ENCODE results near the gene TTC33. TPM values are rescaled to one million over a fixed set of nuclear protein-coding genes. Genes with fewer than 3 reads are reported as not detected.

Gene TTC33
- total and polyA plus RNA-seq, 2 of the 13 experiments (the other 11 are each of a cell fraction or from before 2014, with no cell fraction given) = 4.5 to 20.0 TPM

- 100% methylated on average over 1 of the region's 1 CpG for WGBS (ENCODE audit: low lambda C conversion rate)
- ChIA-PET POLR2A (interaction anchor here (1.2 kb wide), 1 partner anchor 22 kb away, joined by 3 read pairs; the partner anchor contains the start of gene PRKAA1), CTCF (ENCODE audit: low intra/inter-chr PET ratio, low total read pairs) (interaction anchor here (1.1 kb wide), 1 partner anchor 21 kb away, joined by 3 read pairs; the partner anchor contains the start of gene TTC33)
- no TSS peak for BruUV-seq (replicated peaks)
- ATAC-seq (no peak), FAIRE-seq (no peak), DNase-seq (ENCODE audit: low spot score) (no peak)
- intact Hi-C loops (cut with micrococcal nuclease; ENCODE audit: unreplicated experiment) = no loop called here
- in situ Hi-C loops (cut with HindIII; ENCODE audit: extremely low pct_ligation_motif_present, low pct_unique_long_range_greater_than_20kb) = no loop called here
- H3K27ac ChIP-seq (ENCODE audit: extremely low read length, insufficient read depth, low read length) = no peak overlapping the region
- H2AFZ ChIP-seq (ENCODE audit: low read length) = no peak overlapping the region
- H3K9me3 ChIP-seq (ENCODE audit: low read length) = no peaks in the 10 kb centered on the region
- H3K4me2 ChIP-seq (ENCODE audit: low read depth, low read length) = no peak overlapping the region
- H4K20me1 ChIP-seq (ENCODE audit: insufficient read depth, low read length) = peaks cover 3% of the 10 kb centered on the region; the same call in 1 of the 2 replicates
- peaks cover 44% of the 10 kb centered on the region for H3K79me2 ChIP-seq (ENCODE audit: insufficient read depth, low read length)
- H3K36me3 ChIP-seq (replicated peaks in 1 of 2; ENCODE audit: control insufficient read depth in 1 of 2, insufficient read depth in 2 of 2, low read length in 2 of 2) = peaks cover 11 to 35% of the 10 kb centered on the region in 2 experiments
- H3K4me3 ChIP-seq (replicated peaks in 1 of 3; ENCODE audit: insufficient read depth in 1 of 3, low read depth in 2 of 3, low read length in 3 of 3) = no peak overlapping the region
- H3K4me1 ChIP-seq (ENCODE audit: insufficient read depth, low read length) = peaks cover 37% of the 10 kb centered on the region
- H3K9ac ChIP-seq (ENCODE audit: insufficient read depth, low read depth, low read length) = no peak overlapping the region
- no peaks in the 10 kb centered on the region for H3K27me3 ChIP-seq (ENCODE audit: control insufficient read depth in 1 of 2, insufficient read depth in 2 of 2, low read length in 2 of 2)
- TF ChIP-seq ONECUT2 (CRISPR knock-in tag; IDR thresholded peaks at IDR 0.05) (no peak), ZNF44 (CRISPR knock-in tag; IDR thresholded peaks at IDR 0.05) (no peak), IRX3 (CRISPR knock-in tag; IDR thresholded peaks at IDR 0.05; ENCODE audit: borderline replicate concordance, low read depth) (no peak), DPF2 (CRISPR knock-in tag; IDR thresholded peaks at IDR 0.05; ENCODE audit: borderline replicate concordance, low read depth) (no peak), ZNF724P (CRISPR knock-in tag; IDR thresholded peaks at IDR 0.05; ENCODE audit: borderline replicate concordance) (no peak), CENPT (CRISPR knock-in tag; IDR thresholded peaks at IDR 0.05; ENCODE audit: low read depth) (no peak), MAFG (CRISPR knock-in tag; IDR thresholded peaks at IDR 0.05) (no peak), HOXD1 (CRISPR knock-in tag; IDR thresholded peaks at IDR 0.05) (no peak), HDAC2 (CRISPR knock-in tag; IDR thresholded peaks at IDR 0.05) (no peak), FOXA3 (CRISPR knock-in tag; IDR thresholded peaks at IDR 0.05) (no peak), FOXP1 (IDR thresholded peaks at IDR 0.05) (no peak), FOXP1 (CRISPR knock-in tag; IDR thresholded peaks at IDR 0.05) (no peak), CREB1 (IDR thresholded peaks at IDR 0.05) (no peak), CREB1 (CRISPR knock-in tag; IDR thresholded peaks at IDR 0.05) (no peak), ZNF552 (CRISPR knock-in tag; IDR thresholded peaks at IDR 0.05; ENCODE audit: borderline replicate concordance) (no peak), DBP (CRISPR knock-in tag; IDR thresholded peaks at IDR 0.05; ENCODE audit: not compliant biosample characterization) (no peak), RCOR2 (CRISPR knock-in tag; IDR thresholded peaks at IDR 0.05) (no peak), MEF2D (CRISPR knock-in tag; IDR thresholded peaks at IDR 0.05) (no peak), ZNF878 (CRISPR knock-in tag; IDR thresholded peaks at IDR 0.05) (no peak), ZNF883 (CRISPR knock-in tag; IDR thresholded peaks at IDR 0.05; ENCODE audit: not compliant biosample characterization) (no peak), GTF3A (CRISPR knock-in tag; conservative IDR thresholded peaks at IDR 0.05) (no peak)
Observed at GRCh38 chr5:40776658-40776977, 20.9 kb upstream of the TTC33 start.
